Neutrophil (primary cell): Measurements from ENCODE around the gene C6orf15.

Experiments
- H3K27ac ChIP-seq: fragments of 200-600 bp; sonication (generic); 2 replicates; pipeline ENCODE4 v1.5.1; 2016; ENCODE audit warnings: mild to moderate bottlenecking, moderate library complexity
- H3K27me3 ChIP-seq: fragments of 200-600 bp; sonication (generic); 2 replicates; pipeline ENCODE4 v1.6.0; 2016; ENCODE audit warnings: mild to moderate bottlenecking
- H3K36me3 ChIP-seq: fragments of 200-600 bp; sonication (generic); 2 replicates; pipeline ENCODE4 v1.5.1; 2017
- H3K4me1 ChIP-seq, 2 experiments: fragments of 200-600 bp in 1 of 2; sonication (generic) in 1 of 2; 1 replicate in 1 of 2; 2 replicates in 1 of 2; pipeline versions ENCODE4 v1.5.1 to v1.6.1; 2013 to 2016; ENCODE audit warnings: low read depth in 1 of 2, low read length in 1 of 2, mild to moderate bottlenecking in 1 of 2, moderate library complexity in 1 of 2; ENCODE audit not compliant: control insufficient read depth in 1 of 2, insufficient read depth in 1 of 2
- H3K4me3 ChIP-seq, 2 experiments: fragments of 200-600 bp in 1 of 2; sonication (generic) in 1 of 2; 1 replicate in 1 of 2; 2 replicates in 1 of 2; pipeline ENCODE4 v1.5.1; 2013 to 2016; ENCODE audit warnings: low read depth in 1 of 2, low read length in 1 of 2, mild to moderate bottlenecking in 1 of 2, moderate library complexity in 1 of 2
- H3K9me3 ChIP-seq: fragments of 200-600 bp; sonication (generic); 2 replicates; pipeline ENCODE4 v1.5.1; 2016
- CTCF ChIP-seq: fragments of 200-600 bp; sonication (generic); IDR thresholded peaks from 2 replicates; pipeline ENCODE4 v1.5.1; 2016; ENCODE audit warnings: antibody characterized with exemption

Gene C6orf15

GRCh38 chr6:31125162-31125561 lies 12.8 kb upstream of the C6orf15 start:
- no peak for TF ChIP-seq CTCF
- Histone ChIP-seq H3K36me3 (no peaks in the 10 kb centered on the region), H3K4me3 (no peak overlapping the region), H3K4me1 (no peaks in the 10 kb centered on the region), H3K27me3 (peaks cover 25% of the 10 kb centered on the region), H3K9me3 (no peaks in the 10 kb centered on the region), H3K27ac (no peak overlapping the region)

GRCh38 chr6:31122791-31123706 lies 10.7 kb upstream of the C6orf15 start:
- Histone ChIP-seq H3K4me3 (no peak overlapping the region), H3K9me3 (no peaks in the 10 kb centered on the region), H3K4me1 (no peaks in the 10 kb centered on the region), H3K36me3 (no peaks in the 10 kb centered on the region), H3K27me3 (peaks cover 11% of the 10 kb centered on the region), H3K27ac (no peak overlapping the region)
- no peak for TF ChIP-seq CTCF

- Histone ChIP-seq H3K4me3 (no peak overlapping the region), H3K27me3 (peaks cover 16% of the 10 kb centered on the region), H3K9me3 (no peaks in the 10 kb centered on the region), H3K36me3 (no peaks in the 10 kb centered on the region), H3K27ac (no peak overlapping the region), H3K4me1 (no peaks in the 10 kb centered on the region)
- no peak for TF ChIP-seq CTCF
These were observed 8.9 kb upstream of the C6orf15 start for GRCh38 chr6:31121131-31121790.

GRCh38 chr6:31120151-31120915 lies 8.0 kb upstream of the C6orf15 start, which contains the start of gene CDSN:
Gene CDSN, minus strand, starts transcription at chr6:31120446. Its CDS starts 27 bp downstream, at chr6:31120419.
- H3K4me3 ChIP-seq: no peak within 1 kb of the TSS
- H3K27me3 ChIP-seq: peaks cover 22% of the 10 kb centered on the region
- H3K4me1 ChIP-seq: no peaks in the 10 kb centered on the region
- no peaks in the 10 kb centered on the region for H3K9me3 ChIP-seq
- TF ChIP-seq CTCF: no peak
- H3K36me3 ChIP-seq: no peaks in the 10 kb centered on the region
- H3K27ac ChIP-seq: no peak within 1 kb of the TSS

DNA sequence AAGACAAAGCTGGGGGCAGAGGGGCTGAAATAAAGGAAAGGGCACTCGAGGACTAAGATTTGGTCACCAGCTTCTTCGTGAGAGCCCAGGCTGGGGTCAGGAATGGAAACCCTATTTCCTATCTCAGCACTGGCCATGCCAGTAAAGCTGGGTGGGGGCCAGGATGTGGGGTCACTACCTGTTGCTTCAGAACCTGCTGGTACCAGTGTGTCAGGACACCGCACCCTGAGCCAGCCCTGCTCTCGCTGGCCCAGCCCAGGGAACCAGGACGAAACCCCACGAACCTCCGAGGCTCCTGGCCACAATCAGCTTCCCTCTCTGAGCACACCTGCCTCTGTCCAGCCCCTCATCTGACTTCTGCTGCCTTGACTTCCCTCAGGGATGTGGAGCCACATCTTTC lies 5.8 kb upstream of the C6orf15 start:
- Histone ChIP-seq H3K4me1 (no peaks in the 10 kb centered on the region), H3K4me3 (no peak overlapping the region), H3K27ac (no peak overlapping the region), H3K9me3 (no peaks in the 10 kb centered on the region), H3K27me3 (peaks cover 37% of the 10 kb centered on the region), H3K36me3 (no peaks in the 10 kb centered on the region)
- TF ChIP-seq CTCF: no peak
